Measurements from ENCODE around the gene WWC2. TPM values are rescaled to one million over a fixed set of nuclear protein-coding genes. Genes with fewer than 3 reads are reported as not detected.
"Not testable (repeated sequence)": the region's sequence is repeated elsewhere in the genome, so short reads cannot be mapped to it uniquely, and the experiment has no call there.

Gene WWC2
- total RNA-seq, 4 donors from 2014 or later = 26.9 to 45.9 (median 41.4) TPM

GRCh38 chr4:183321079-183321478 lies 222.0 kb downstream of the WWC2 start:
- Histone ChIP-seq H3K27me3 (no peaks in the 10 kb centered on the region), H3K4me1 (no peaks in the 10 kb centered on the region), H3K4me3 (no peak overlapping the region), H3K36me3 (no peaks in the 10 kb centered on the region), H3K27ac (no peak overlapping the region), H3K9me3 (no peaks in the 10 kb centered on the region)
- TF ChIP-seq POLR2A (IDR thresholded peaks at IDR 0.05) (no peak), CTCF (IDR thresholded peaks at IDR 0.05) (no peak)
- no peak for DNase-seq
- intact Hi-C loops (cut with DNase I; ENCODE audit: low total_unique reads) = no loop called here

GRCh38 chr4:183321516-183321915 lies 222.5 kb downstream of the WWC2 start:
- Histone ChIP-seq H3K9me3 (no peaks in the 10 kb centered on the region), H3K36me3 (no peaks in the 10 kb centered on the region), H3K27ac (no peak overlapping the region), H3K4me1 (no peaks in the 10 kb centered on the region), H3K27me3 (no peaks in the 10 kb centered on the region), H3K4me3 (no peak overlapping the region)
- no peak for DNase-seq
- TF ChIP-seq POLR2A (IDR thresholded peaks at IDR 0.05) (no peak), CTCF (IDR thresholded peaks at IDR 0.05) (no peak)
- intact Hi-C loops (cut with DNase I; ENCODE audit: low total_unique reads) = no loop called here

GRCh38 chr4:183322326-183322725 lies 223.3 kb downstream of the WWC2 start, which contains the start of gene CLDN24:
CLDN24 (minus strand) TSS chr4:183322426; CDS start chr4:183322426, 0 bp downstream.
- no peak within 1 kb of the TSS for H3K27ac ChIP-seq
- no peaks in the 10 kb centered on the region for H3K36me3 ChIP-seq
- H3K4me1 ChIP-seq = no peaks in the 10 kb centered on the region
- H3K9me3 ChIP-seq = no peaks in the 10 kb centered on the region
- no peak for TF ChIP-seq CTCF (IDR thresholded peaks at IDR 0.05)
- no peak for TF ChIP-seq POLR2A (IDR thresholded peaks at IDR 0.05)
- no peak for DNase-seq
- intact Hi-C loops (cut with DNase I; ENCODE audit: low total_unique reads) = no loop called here
- no peak within 1 kb of the TSS for H3K4me3 ChIP-seq
- H3K27me3 ChIP-seq = no peaks in the 10 kb centered on the region

- no peak for TF ChIP-seq POLR2A (IDR thresholded peaks at IDR 0.05)
- no peak for TF ChIP-seq CTCF (IDR thresholded peaks at IDR 0.05)
- no peaks in the 10 kb centered on the region for H3K9me3 ChIP-seq
- no peak overlapping the region for H3K27ac ChIP-seq
- no peaks in the 10 kb centered on the region for H3K4me1 ChIP-seq
- DNase-seq = no peak
- no peaks in the 10 kb centered on the region for H3K36me3 ChIP-seq
- intact Hi-C loops (cut with DNase I; ENCODE audit: low total_unique reads) = no loop called here
- no peaks in the 10 kb centered on the region for H3K27me3 ChIP-seq
- H3K4me3 ChIP-seq = no peak overlapping the region
These were observed 224.2 kb downstream of the WWC2 start for GRCh38 chr4:183323295-183323694.

- DNase-seq; H3K4me3 ChIP-seq; H3K27ac ChIP-seq; H3K36me3 ChIP-seq; H3K27me3 ChIP-seq; intact Hi-C loops (cut with DNase I; ENCODE audit: low total_unique reads); H3K4me1 ChIP-seq; H3K9me3 ChIP-seq: not testable (repeated sequence)
These were observed 225.0 kb downstream of the WWC2 start for GRCh38 chr4:183324056-183324455.

- DNase-seq = no peak
- Histone ChIP-seq H3K4me1 (no peaks in the 10 kb centered on the region), H3K27ac (no peak overlapping the region), H3K9me3 (no peaks in the 10 kb centered on the region), H3K27me3 (no peaks in the 10 kb centered on the region), H3K4me3 (no peak overlapping the region), H3K36me3 (no peaks in the 10 kb centered on the region)
- intact Hi-C loops (cut with DNase I; ENCODE audit: low total_unique reads) = no loop called here
- TF ChIP-seq CTCF (IDR thresholded peaks at IDR 0.05) (no peak), POLR2A (IDR thresholded peaks at IDR 0.05) (no peak)
These were observed 225.6 kb downstream of the WWC2 start for GRCh38 chr4:183324619-183325018.

- DNase-seq; intact Hi-C loops (cut with DNase I; ENCODE audit: low total_unique reads); H3K9me3 ChIP-seq; H3K4me3 ChIP-seq; H3K27me3 ChIP-seq; H3K4me1 ChIP-seq; H3K36me3 ChIP-seq; H3K27ac ChIP-seq: not testable (repeated sequence)
These were observed 227.3 kb downstream of the WWC2 start for GRCh38 chr4:183326387-183326786.

Data from uterus (tissue), 4 donors.